GM12878 (cell line): ENCODE results near the gene HSD17B2. TPM values are rescaled to one million over a fixed set of nuclear protein-coding genes. Genes with fewer than 3 reads are reported as not detected.

Experiments
- ATAC-seq: fragments of 200-7000 bp; cut with Tn5 transposase; 3 replicates; pipeline ENCODE4 v1.9.1; 2020; ENCODE audit warnings: mild to moderate bottlenecking, moderate library complexity
- BruUV-seq: library from RNA; stranded (reverse); fragments of 400-500 nt; replicated peaks from 2 replicates; lab custom pipeline; 2021; lab: Mats Ljungman, UMichigan
- CTCF ChIA-PET: fragments of 300-600 bp; sonication (Branson Sonifier 250); formaldehyde crosslinking; extraction: SDS; loops from one replicate; lab custom pipeline; 2021; ENCODE audit warnings: inconsistent platforms; lab: Yijun Ruan, JAX
- POLR2A ChIA-PET: fragments of 350-600 bp; formaldehyde crosslinking; extraction: SDS; loops from one replicate; lab custom pipeline; 2021; ENCODE audit warnings: inconsistent platforms; lab: Charles Lee
- RAD21 ChIA-PET: fragments of 300-600 bp; sonication (Branson Sonifier 250); formaldehyde crosslinking; loops from one replicate; lab custom pipeline; 2023; ENCODE audit warnings: antibody characterized with exemption; ENCODE audit not compliant: unreplicated experiment; lab: Charles Lee
- SMC1A ChIA-PET: fragments of 300-600 bp; sonication (Branson Sonifier 250); formaldehyde crosslinking; loops from one replicate; lab custom pipeline; 2023; ENCODE audit not compliant: unreplicated experiment, uncharacterized antibody; lab: Charles Lee
- DNase-seq: peaks from one replicate; pipeline ENCODE4 v3.0.0-alpha.2; 2011; ENCODE audit warnings: low read depth, low spot score
- FAIRE-seq: peaks from 3 replicates; lab custom pipeline; 2011; peaks lifted over from hg19 to GRCh38; lab: Jason Lieb, UNC
- H2AFZ ChIP-seq: 2 replicates; pipeline ENCODE4 v1.6.0; 2011; ENCODE audit warnings: low read depth, low read length, control low read depth; ENCODE audit not compliant: control insufficient read depth
- H3K27ac ChIP-seq: 2 replicates; pipeline ENCODE4 v1.5.1; 2011; ENCODE audit warnings: control low read depth; ENCODE audit not compliant: control insufficient read depth, insufficient read depth
- H3K27me3 ChIP-seq, 2 experiments: replicated peaks in 1 of 2; 2 replicates each; pipeline versions ENCODE4 v1.6.0 to v1.6.1; 2011; ENCODE audit warnings: low read length in 1 of 2; ENCODE audit not compliant: control insufficient read depth in 2 of 2, insufficient read depth in 2 of 2
- H3K36me3 ChIP-seq, 2 experiments: 2 replicates each; pipeline ENCODE4 v1.5.1; 2011; ENCODE audit warnings: low read length in 1 of 2; ENCODE audit not compliant: control insufficient read depth in 2 of 2, insufficient read depth in 2 of 2
- H3K4me1 ChIP-seq: 2 replicates; pipeline ENCODE4 v1.6.1; 2011; ENCODE audit warnings: mild to moderate bottlenecking, low read length, moderate library complexity, mixed read lengths; ENCODE audit not compliant: control insufficient read depth, insufficient read depth
- H3K4me2 ChIP-seq: 2 replicates; pipeline ENCODE4 v1.6.0; 2011; ENCODE audit warnings: control low read depth; ENCODE audit not compliant: control insufficient read depth, insufficient read depth
- H3K4me3 ChIP-seq: fragments of 200-600 bp; sonication (generic); 2 replicates; pipeline ENCODE4 v1.5.1; 2016
- H3K79me2 ChIP-seq: 2 replicates; pipeline ENCODE4 v1.6.0; 2011; ENCODE audit warnings: low read length; ENCODE audit not compliant: control insufficient read depth, insufficient read depth
- H3K9ac ChIP-seq: 2 replicates; pipeline ENCODE4 v1.8.0; 2011; ENCODE audit warnings: low read length, control low read depth, mixed read lengths; ENCODE audit not compliant: control insufficient read depth, insufficient read depth
- H3K9me3 ChIP-seq: replicated peaks from 3 replicates; pipeline ENCODE4 v1.5.1; 2011; ENCODE audit warnings: mild to moderate bottlenecking, low read length; ENCODE audit not compliant: control insufficient read depth, insufficient read depth
- H4K20me1 ChIP-seq: 2 replicates; pipeline ENCODE4 v1.6.0; 2011; ENCODE audit not compliant: control insufficient read depth, insufficient read depth
- DPF2 ChIP-seq: fragments of 450-650 bp; IDR thresholded peaks from 2 replicates; pipeline ENCODE4 v1.6.1; 2017; ENCODE audit warnings: mild to moderate bottlenecking
- ETV6 ChIP-seq, 2 experiments: fragments of 450-650 bp in 1 of 2; IDR thresholded peaks in 1 of 2; conservative IDR thresholded peaks in 1 of 2; 2 replicates each; pipeline ENCODE4 v1.6.1; 2014; ENCODE audit warnings: antibody characterized with exemption in 1 of 2, borderline replicate concordance in 1 of 2, low read depth in 1 of 2, mild to moderate bottlenecking in 1 of 2, moderate library complexity in 1 of 2
- JUNB ChIP-seq: IDR thresholded peaks from 2 replicates; pipeline ENCODE4 v1.6.1; 2016; ENCODE audit warnings: antibody characterized with exemption, mild to moderate bottlenecking
- POU2F2 ChIP-seq: IDR thresholded peaks from 3 replicates; pipeline ENCODE4 v1.6.1; 2011; ENCODE audit warnings: low read depth, mild to moderate bottlenecking, low read length, borderline replicate concordance
- SP1 ChIP-seq: IDR thresholded peaks from one replicate; pipeline ENCODE4 v1.6.1; 2011; ENCODE audit warnings: low read depth, low read length
- TCF12 ChIP-seq: IDR thresholded peaks from 2 replicates; pipeline ENCODE4 v1.6.1; 2011; ENCODE audit warnings: low read depth, mild to moderate bottlenecking, low read length
- ZBED1 ChIP-seq: IDR thresholded peaks from 2 replicates; pipeline ENCODE4 v1.6.1; 2016; ENCODE audit warnings: borderline replicate concordance
- ZNF24 ChIP-seq: fragments of 450-650 bp; IDR thresholded peaks from 2 replicates; pipeline ENCODE4 v1.6.1; 2017; ENCODE audit warnings: antibody characterized with exemption, mild to moderate bottlenecking
- WGBS: methylation state at CpG from one replicate; pipeline ENCODE4 v1.1.6; 2016; ENCODE audit warnings: low lambda C conversion rate; ENCODE audit not compliant: insufficient replicate concordance, insufficient coverage; ENCODE audit errors: missing lambda C conversion rate; 5-methylcytosine and 5-hydroxymethylcytosine counted together
- in situ Hi-C: fragments of 300-500 bp; cut with MboI; formaldehyde crosslinking; loops from 9 replicates; pipeline ENCODE4 v1.14.3; 2018; ENCODE audit warnings: mixed read lengths
- intact Hi-C: fragments of 100-400 bp; cut with micrococcal nuclease; formaldehyde crosslinking; loops from one replicate; pipeline ENCODE4 v1.14.2; 2022; ENCODE audit not compliant: unreplicated experiment
- polyA plus RNA-seq, 11 experiments: library from polyadenylated mRNA; depleted of rRNA in 4 of 11; unstranded in 6 of 11; stranded (reverse) in 5 of 11; fragments of >200 nt; fragmentation: Nextera tagmentation in 4 of 11; fragmentation: Illumina TruSeq in 1 of 11; extraction: Ambion mirVana in 4 of 11; extraction: Trizol in 1 of 11; gene quantifications; 1 replicate in 1 of 11; 2 replicates in 10 of 11; pipeline versions ENCODE4 v1.2.1 to v1.2.3, GENCODE V29; 2011 to 2016; ENCODE audit warnings: inconsistent platforms in 2 of 11, missing spikeins in 2 of 11, low read depth in 1 of 11
- total RNA-seq, 4 experiments: library from RNA; depleted of rRNA in 3 of 4; stranded (reverse); fragments of >200 nt in 3 of 4; fragmentation: Illumina TruSeq in 1 of 4; extraction: Trizol in 1 of 4; gene quantifications; 2 replicates each; pipeline versions ENCODE4 v1.2.1 to v1.2.3, GENCODE V29; 2013 to 2021
- TF ChIP-seq, protein P1 (sequence below): fragments of 450-650 bp; IDR thresholded peaks from 2 replicates; pipeline ENCODE4 v1.6.1; 2017; ENCODE audit warnings: mild to moderate bottlenecking
- TF ChIP-seq, protein P2 (sequence below), 3 experiments: IDR thresholded peaks in 2 of 3; conservative IDR thresholded peaks in 1 of 3; 2 replicates each; pipeline ENCODE4 v1.5.1; 2011; ENCODE audit warnings: low read depth in 3 of 3, low read length in 3 of 3, mild to moderate bottlenecking in 3 of 3, control low read depth in 2 of 3, moderate library complexity in 2 of 3, inconsistent platforms in 1 of 3, mixed read lengths in 1 of 3; ENCODE audit not compliant: control insufficient read depth in 2 of 3, insufficient read depth in 1 of 3; ENCODE audit errors: extremely low read depth in 1 of 3
- TF ChIP-seq, protein P3 (sequence below): fragments of 150-350 bp; IDR thresholded peaks from 2 replicates; pipeline ENCODE4 v1.6.1; 2016; ENCODE audit warnings: low read depth, low read length

Gene HSD17B2
- total and polyA plus RNA-seq, 10 of the 15 experiments (the other 5 are each of a cell fraction or from before 2014, with no cell fraction given): not detected

DNA sequence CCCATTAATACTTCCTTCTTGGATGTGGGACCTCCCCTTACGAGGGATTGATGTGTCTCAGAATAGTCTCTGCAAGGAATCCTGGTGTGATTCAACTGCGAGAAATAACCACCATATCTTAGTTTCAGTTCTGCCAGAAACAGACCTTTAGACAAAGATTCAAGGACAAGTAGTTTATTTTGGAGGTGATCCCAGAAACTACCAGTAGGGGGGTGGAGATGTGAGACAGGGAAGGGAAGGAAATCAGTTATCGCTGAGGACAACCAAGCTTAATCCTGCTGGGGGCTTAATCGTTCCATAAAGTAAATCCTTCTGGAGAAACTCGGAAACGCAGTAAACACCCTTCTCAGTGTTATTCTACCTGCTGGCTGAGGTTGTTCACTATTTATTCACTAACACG lies 18.8 kb upstream of the HSD17B2 start:
- no peaks in the 10 kb centered on the region for H3K79me2 ChIP-seq
- no peaks in the 10 kb centered on the region for H4K20me1 ChIP-seq
- BruUV-seq: no TSS peak
- POLR2A ChIA-PET: no interaction called here
- H3K9ac ChIP-seq: no peak overlapping the region
- SMC1A ChIA-PET: no interaction called here
- H3K27ac ChIP-seq: no peak overlapping the region
- intact Hi-C loops: no loop called here
- DNase-seq (no peak), ATAC-seq (no peak)
- CTCF ChIA-PET: no interaction called here
- no peak overlapping the region for H2AFZ ChIP-seq
- no peaks in the 10 kb centered on the region; the same call in 2 of the 3 replicates for H3K9me3 ChIP-seq
- no peaks in the 10 kb centered on the region for H3K27me3 ChIP-seq
- WGBS: 33% methylated on average over 7 of the region's 7 CpGs
- TF ChIP-seq TCF12: no peak
- TF ChIP-seq, protein P1, sequence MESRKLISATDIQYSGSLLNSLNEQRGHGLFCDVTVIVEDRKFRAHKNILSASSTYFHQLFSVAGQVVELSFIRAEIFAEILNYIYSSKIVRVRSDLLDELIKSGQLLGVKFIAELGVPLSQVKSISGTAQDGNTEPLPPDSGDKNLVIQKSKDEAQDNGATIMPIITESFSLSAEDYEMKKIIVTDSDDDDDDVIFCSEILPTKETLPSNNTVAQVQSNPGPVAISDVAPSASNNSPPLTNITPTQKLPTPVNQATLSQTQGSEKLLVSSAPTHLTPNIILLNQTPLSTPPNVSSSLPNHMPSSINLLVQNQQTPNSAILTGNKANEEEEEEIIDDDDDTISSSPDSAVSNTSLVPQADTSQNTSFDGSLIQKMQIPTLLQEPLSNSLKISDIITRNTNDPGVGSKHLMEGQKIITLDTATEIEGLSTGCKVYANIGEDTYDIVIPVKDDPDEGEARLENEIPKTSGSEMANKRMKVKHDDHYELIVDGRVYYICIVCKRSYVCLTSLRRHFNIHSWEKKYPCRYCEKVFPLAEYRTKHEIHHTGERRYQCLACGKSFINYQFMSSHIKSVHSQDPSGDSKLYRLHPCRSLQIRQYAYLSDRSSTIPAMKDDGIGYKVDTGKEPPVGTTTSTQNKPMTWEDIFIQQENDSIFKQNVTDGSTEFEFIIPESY: no peak
- TF ChIP-seq ZBED1: no peak
- TF ChIP-seq ZNF24: no peak
- no peak for TF ChIP-seq DPF2
- no peak for TF ChIP-seq ETV6 (conservative IDR thresholded peaks at IDR 0.05 in 1 of 2, IDR thresholded peaks at IDR 0.05 in 1 of 2; ENCODE audit: borderline replicate concordance in 1 of 2, low read depth in 1 of 2)
- TF ChIP-seq, all 136 proteins: peak for 0
- no peaks in the 10 kb centered on the region for H3K4me1 ChIP-seq
- RAD21 ChIA-PET: no interaction called here
- H3K36me3 ChIP-seq: no peaks in the 10 kb centered on the region
- no peak for FAIRE-seq
- no peak overlapping the region for H3K4me2 ChIP-seq
- in situ Hi-C loops: no loop called here
- no peak overlapping the region for H3K4me3 ChIP-seq

DNA sequence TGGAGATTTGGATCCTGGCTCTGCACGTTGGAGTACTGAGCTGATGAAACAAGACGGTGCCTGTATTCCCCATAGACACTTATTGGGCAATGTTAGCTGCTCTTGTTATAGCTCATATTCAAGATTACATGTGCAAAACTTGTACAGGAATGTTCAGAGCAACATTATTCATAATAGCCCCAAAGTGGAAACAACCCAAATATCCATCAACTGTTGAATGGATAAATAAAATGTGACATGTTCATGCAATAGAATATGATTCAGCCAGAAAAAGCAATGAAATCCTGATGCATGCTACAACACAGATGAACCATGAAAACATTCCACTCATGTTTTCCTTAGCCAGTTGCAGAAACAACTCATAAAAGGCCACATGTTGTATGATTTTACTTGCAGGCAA lies 18.1 kb upstream of the HSD17B2 start:
- in situ Hi-C loops (no loop called here), intact Hi-C loops (no loop called here)
- H3K4me1 ChIP-seq: no peaks in the 10 kb centered on the region
- no peak overlapping the region for H2AFZ ChIP-seq
- no peak for FAIRE-seq
- ChIA-PET POLR2A (no interaction called here), RAD21 (no interaction called here), CTCF (no interaction called here), SMC1A (no interaction called here)
- BruUV-seq: no TSS peak
- no peaks in the 10 kb centered on the region for H3K36me3 ChIP-seq
- 0% methylated on average over 2 of the region's 2 CpGs for WGBS
- H3K27ac ChIP-seq: no peak overlapping the region
- no peaks in the 10 kb centered on the region; the same call in 2 of the 3 replicates for H3K9me3 ChIP-seq
- H3K79me2 ChIP-seq: no peaks in the 10 kb centered on the region
- no peaks in the 10 kb centered on the region for H4K20me1 ChIP-seq
- ATAC-seq: no peak
- H3K9ac ChIP-seq: no peak overlapping the region
- no peak overlapping the region for H3K4me2 ChIP-seq
- H3K27me3 ChIP-seq: no peaks in the 10 kb centered on the region
- DNase-seq: no peak
- no peak overlapping the region for H3K4me3 ChIP-seq
- TF ChIP-seq JUNB: no peak
- no peak for TF ChIP-seq SP1
- TF ChIP-seq, protein P2, sequence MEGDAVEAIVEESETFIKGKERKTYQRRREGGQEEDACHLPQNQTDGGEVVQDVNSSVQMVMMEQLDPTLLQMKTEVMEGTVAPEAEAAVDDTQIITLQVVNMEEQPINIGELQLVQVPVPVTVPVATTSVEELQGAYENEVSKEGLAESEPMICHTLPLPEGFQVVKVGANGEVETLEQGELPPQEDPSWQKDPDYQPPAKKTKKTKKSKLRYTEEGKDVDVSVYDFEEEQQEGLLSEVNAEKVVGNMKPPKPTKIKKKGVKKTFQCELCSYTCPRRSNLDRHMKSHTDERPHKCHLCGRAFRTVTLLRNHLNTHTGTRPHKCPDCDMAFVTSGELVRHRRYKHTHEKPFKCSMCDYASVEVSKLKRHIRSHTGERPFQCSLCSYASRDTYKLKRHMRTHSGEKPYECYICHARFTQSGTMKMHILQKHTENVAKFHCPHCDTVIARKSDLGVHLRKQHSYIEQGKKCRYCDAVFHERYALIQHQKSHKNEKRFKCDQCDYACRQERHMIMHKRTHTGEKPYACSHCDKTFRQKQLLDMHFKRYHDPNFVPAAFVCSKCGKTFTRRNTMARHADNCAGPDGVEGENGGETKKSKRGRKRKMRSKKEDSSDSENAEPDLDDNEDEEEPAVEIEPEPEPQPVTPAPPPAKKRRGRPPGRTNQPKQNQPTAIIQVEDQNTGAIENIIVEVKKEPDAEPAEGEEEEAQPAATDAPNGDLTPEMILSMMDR (IDR thresholded peaks at IDR 0.05 in 2 of 3, conservative IDR thresholded peaks at IDR 0.05 in 1 of 3; ENCODE audit: control insufficient read depth in 2 of 3, extremely low read depth in 1 of 3, insufficient read depth in 1 of 3, low read depth in 3 of 3, low read length in 3 of 3): no peak
- TF ChIP-seq, protein P3, sequence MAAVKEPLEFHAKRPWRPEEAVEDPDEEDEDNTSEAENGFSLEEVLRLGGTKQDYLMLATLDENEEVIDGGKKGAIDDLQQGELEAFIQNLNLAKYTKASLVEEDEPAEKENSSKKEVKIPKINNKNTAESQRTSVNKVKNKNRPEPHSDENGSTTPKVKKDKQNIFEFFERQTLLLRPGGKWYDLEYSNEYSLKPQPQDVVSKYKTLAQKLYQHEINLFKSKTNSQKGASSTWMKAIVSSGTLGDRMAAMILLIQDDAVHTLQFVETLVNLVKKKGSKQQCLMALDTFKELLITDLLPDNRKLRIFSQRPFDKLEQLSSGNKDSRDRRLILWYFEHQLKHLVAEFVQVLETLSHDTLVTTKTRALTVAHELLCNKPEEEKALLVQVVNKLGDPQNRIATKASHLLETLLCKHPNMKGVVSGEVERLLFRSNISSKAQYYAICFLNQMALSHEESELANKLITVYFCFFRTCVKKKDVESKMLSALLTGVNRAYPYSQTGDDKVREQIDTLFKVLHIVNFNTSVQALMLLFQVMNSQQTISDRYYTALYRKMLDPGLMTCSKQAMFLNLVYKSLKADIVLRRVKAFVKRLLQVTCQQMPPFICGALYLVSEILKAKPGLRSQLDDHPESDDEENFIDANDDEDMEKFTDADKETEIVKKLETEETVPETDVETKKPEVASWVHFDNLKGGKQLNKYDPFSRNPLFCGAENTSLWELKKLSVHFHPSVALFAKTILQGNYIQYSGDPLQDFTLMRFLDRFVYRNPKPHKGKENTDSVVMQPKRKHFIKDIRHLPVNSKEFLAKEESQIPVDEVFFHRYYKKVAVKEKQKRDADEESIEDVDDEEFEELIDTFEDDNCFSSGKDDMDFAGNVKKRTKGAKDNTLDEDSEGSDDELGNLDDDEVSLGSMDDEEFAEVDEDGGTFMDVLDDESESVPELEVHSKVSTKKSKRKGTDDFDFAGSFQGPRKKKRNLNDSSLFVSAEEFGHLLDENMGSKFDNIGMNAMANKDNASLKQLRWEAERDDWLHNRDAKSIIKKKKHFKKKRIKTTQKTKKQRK: no peak
- no peak for TF ChIP-seq POU2F2
